NK-92 (cell line): ENCODE data around the gene IGSF6.
"Not testable (repeated sequence)": the region's sequence is repeated elsewhere in the genome, so short reads cannot be mapped to it uniquely, and the experiment has no call there.

Experiments
- DNase-seq: peaks from one replicate; lab custom pipeline; 2025; ENCODE audit not compliant: unreplicated experiment; lab: John Stamatoyannopoulos, UW

The IGSF6 gene

GRCh38 chr16:21654466-21654865 is 2.1 kb upstream of the IGSF6 start:
- no peak for DNase-seq

- DNase-seq = no peak
Observed at GRCh38 chr16:21653571-21653970, 1.2 kb upstream of the IGSF6 start.

GRCh38 chr16:21651515-21651914 is 893 bp downstream of the IGSF6 start:
- no peak for DNase-seq

- DNase-seq = no peak
Observed at GRCh38 chr16:21650521-21650920, 1.9 kb downstream of the IGSF6 start.

- not testable (repeated sequence) for DNase-seq
Observed at GRCh38 chr16:21649826-21650406, 2.5 kb downstream of the IGSF6 start.

- DNase-seq = no peak
Observed at GRCh38 chr16:21647562-21648164, 4.7 kb downstream of the IGSF6 start.

- no peak for DNase-seq
Observed at GRCh38 chr16:21646721-21647561, 5.5 kb downstream of the IGSF6 start.

GRCh38 chr16:21646091-21646490 is 6.3 kb downstream of the IGSF6 start:
- no peak for DNase-seq

- no peak for DNase-seq
Observed at GRCh38 chr16:21645261-21645721, 7.1 kb downstream of the IGSF6 start.

GRCh38 chr16:21644674-21645073 is 7.7 kb downstream of the IGSF6 start:
- no peak for DNase-seq

- no peak for DNase-seq
Observed at GRCh38 chr16:21643785-21644184, 8.6 kb downstream of the IGSF6 start.

- no peak for DNase-seq
Observed at GRCh38 chr16:21642861-21643260, 9.5 kb downstream of the IGSF6 start.

- no peak for DNase-seq
Observed at GRCh38 chr16:21641916-21642315, 10.5 kb downstream of the IGSF6 start.

GRCh38 chr16:21639493-21639892 is 12.9 kb downstream of the IGSF6 start:
- no peak for DNase-seq

GRCh38 chr16:21638573-21638975 is 13.8 kb downstream of the IGSF6 start:
- no peak for DNase-seq

GRCh38 chr16:21637032-21637968 is 15.1 kb downstream of the IGSF6 start:
- no peak for DNase-seq

- not testable (repeated sequence) for DNase-seq
Observed at GRCh38 chr16:21635694-21636093, 16.7 kb downstream of the IGSF6 start.

- DNase-seq = no peak
Observed at GRCh38 chr16:21634216-21634615, 18.2 kb downstream of the IGSF6 start.

- DNase-seq = not testable (repeated sequence)
Observed at GRCh38 chr16:21631951-21632575, 20.3 kb downstream of the IGSF6 start.

- DNase-seq = not testable (repeated sequence)
Observed at GRCh38 chr16:21631376-21631775, 21.0 kb downstream of the IGSF6 start.
